Measurements from ENCODE around the gene PDE1C.

GRCh38 chr7:32005577-32005976, 64.6 kb downstream of the PDE1C start:
- no peak for TF ChIP-seq CTCF (IDR thresholded peaks at IDR 0.05)
- no peak for TF ChIP-seq POLR2A (IDR thresholded peaks at IDR 0.05)
